ENCODE results near the gene TNS4. TPM values are rescaled to one million over a fixed set of nuclear protein-coding genes. Genes with fewer than 3 reads are reported as not detected.

The TNS4 gene
- total RNA-seq, 2 donors from 2014 or later: 0.89 to 2.5 TPM

GRCh38 chr17:40485851-40486521 is 15.4 kb downstream of the TNS4 start:
- Histone ChIP-seq H3K27ac (ENCODE audit: low read depth, low read length) (no peak overlapping the region), H3K36me3 (ENCODE audit: control insufficient read depth, insufficient read depth, low read length) (no peaks in the 10 kb centered on the region), H3K4me1 (ENCODE audit: control insufficient read depth, insufficient read depth, low read length) (peaks cover 26% of the 10 kb centered on the region), H3K9me3 (ENCODE audit: control insufficient read depth, low read length) (no peaks in the 10 kb centered on the region), H3K4me3 (ENCODE audit: low read length) (no peak overlapping the region), H3K27me3 (ENCODE audit: control insufficient read depth, insufficient read depth, low read length, poor library complexity, severe bottlenecking) (no peaks in the 10 kb centered on the region), H3K9ac (ENCODE audit: extremely low read depth, low read length, poor library complexity, severe bottlenecking) (no peak overlapping the region)
- peaks cover 12% of the 10 kb centered on the region for H3K27me3 Mint-ChIP-seq (ENCODE audit: insufficient read depth)
- H3K4me3 Mint-ChIP-seq: no peak overlapping the region
- no peaks in the 10 kb centered on the region for H3K36me3 Mint-ChIP-seq (ENCODE audit: low read depth)
- WGBS, 2 experiments (ENCODE audit: insufficient coverage in 1 of 2, insufficient read length in 1 of 2): 78 to 82% methylated on average over 9 to 17 of the region's 17 CpGs
- no peak overlapping the region for H3K27ac Mint-ChIP-seq
- DNase-seq: no peak
- TF ChIP-seq CTCF (conservative IDR thresholded peaks at IDR 0.05): no peak
- H3K4me1 Mint-ChIP-seq: peaks cover 53% of the 10 kb centered on the region
- no peaks in the 10 kb centered on the region for H3K9me3 Mint-ChIP-seq

GRCh38 chr17:40484973-40485530 is 16.4 kb downstream of the TNS4 start:
- Mint-ChIP-seq H3K27me3 (ENCODE audit: insufficient read depth) (peaks cover 12% of the 10 kb centered on the region), H3K4me1 (peaks cover 51% of the 10 kb centered on the region), H3K27ac (no peak overlapping the region), H3K9me3 (no peaks in the 10 kb centered on the region), H3K36me3 (ENCODE audit: low read depth) (no peaks in the 10 kb centered on the region), H3K4me3 (no peak overlapping the region)
- H3K4me1 ChIP-seq (ENCODE audit: control insufficient read depth, insufficient read depth, low read length): peaks cover 17% of the 10 kb centered on the region
- no peaks in the 10 kb centered on the region for H3K9me3 ChIP-seq (ENCODE audit: control insufficient read depth, low read length)
- H3K27me3 ChIP-seq (ENCODE audit: control insufficient read depth, insufficient read depth, low read length, poor library complexity, severe bottlenecking): no peaks in the 10 kb centered on the region
- no peak overlapping the region for H3K9ac ChIP-seq (ENCODE audit: extremely low read depth, low read length, poor library complexity, severe bottlenecking)
- 85 to 89% methylated on average over 4 to 7 of the region's 7 CpGs for WGBS, 2 experiments (ENCODE audit: insufficient coverage in 1 of 2, insufficient read length in 1 of 2)
- H3K36me3 ChIP-seq (ENCODE audit: control insufficient read depth, insufficient read depth, low read length): no peaks in the 10 kb centered on the region
- DNase-seq: no peak
- no peak overlapping the region for H3K27ac ChIP-seq (ENCODE audit: low read depth, low read length)
- no peak for TF ChIP-seq CTCF (conservative IDR thresholded peaks at IDR 0.05)
- H3K4me3 ChIP-seq (ENCODE audit: low read length): no peak overlapping the region

- peak overlapping the region; percentile 12 for H3K9ac ChIP-seq (ENCODE audit: extremely low read depth, low read length, poor library complexity, severe bottlenecking)
- no peak overlapping the region for H3K4me3 ChIP-seq (ENCODE audit: low read length)
- no peaks in the 10 kb centered on the region for H3K36me3 Mint-ChIP-seq (ENCODE audit: low read depth)
- peak overlapping the region; percentile 38 for H3K27ac Mint-ChIP-seq
- H3K4me1 Mint-ChIP-seq: peaks cover 47% of the 10 kb centered on the region
- no peaks in the 10 kb centered on the region for H3K36me3 ChIP-seq (ENCODE audit: control insufficient read depth, insufficient read depth, low read length)
- no peaks in the 10 kb centered on the region for H3K9me3 ChIP-seq (ENCODE audit: control insufficient read depth, low read length)
- H3K27ac ChIP-seq (ENCODE audit: low read depth, low read length): no peak overlapping the region
- H3K4me1 ChIP-seq (ENCODE audit: control insufficient read depth, insufficient read depth, low read length): peaks cover 14% of the 10 kb centered on the region
- no peak for DNase-seq
- H3K4me3 Mint-ChIP-seq: no peak overlapping the region
- no peak for TF ChIP-seq CTCF (conservative IDR thresholded peaks at IDR 0.05)
- H3K9me3 Mint-ChIP-seq: no peaks in the 10 kb centered on the region
- H3K27me3 ChIP-seq (ENCODE audit: control insufficient read depth, insufficient read depth, low read length, poor library complexity, severe bottlenecking): no peaks in the 10 kb centered on the region
- 85 to 90% methylated on average over 17 to 18 of the region's 18 CpGs for WGBS, 2 experiments (ENCODE audit: insufficient coverage in 1 of 2, insufficient read length in 1 of 2)
- H3K27me3 Mint-ChIP-seq (ENCODE audit: insufficient read depth): peaks cover 12% of the 10 kb centered on the region
Measured at GRCh38 chr17:40484285-40484972, 17.0 kb downstream of the TNS4 start.

All from endodermal cell (in vitro differentiated cells).